HEK293 (cell line): ENCODE results near the gene ZNF430.

Experiments
- CTCF ChIP-seq: fragments of 450-650 bp; formaldehyde crosslinking; IDR thresholded peaks from 2 replicates; pipeline ENCODE4 v1.5.1; 2016; ENCODE audit warnings: missing biosample characterization, missing genetic modification characterization
- ZNF280D ChIP-seq: fragments of 450-650 bp; formaldehyde crosslinking; IDR thresholded peaks from 2 replicates; pipeline ENCODE4 v1.5.1; 2016; ENCODE audit warnings: missing biosample characterization, missing genetic modification characterization
- ZNF302 ChIP-seq: fragments of 450-650 bp; formaldehyde crosslinking; IDR thresholded peaks from 2 replicates; pipeline ENCODE4 v1.5.1; 2016; ENCODE audit warnings: missing biosample characterization, missing genetic modification characterization, low read depth

GRCh38 chr19:21094347-21095025 is 74.0 kb downstream of the ZNF430 start:
- TF ChIP-seq CTCF (no peak), ZNF280D (tag by site-specific recombination) (no peak), ZNF302 (tag by site-specific recombination) (no peak)
